GM12892 (cell line): ENCODE measurements around the gene NUB1.

ENCODE experiments used
- POLR2A ChIP-seq: IDR thresholded peaks from 2 replicates; pipeline ENCODE4 v1.6.1; 2011; ENCODE audit warnings: low read depth, low read length, control low read depth
- POLR2AphosphoS5 ChIP-seq: IDR thresholded peaks from 2 replicates; pipeline ENCODE4 v1.6.1; 2011; ENCODE audit warnings: low read depth, low read length, control low read depth

DNA sequence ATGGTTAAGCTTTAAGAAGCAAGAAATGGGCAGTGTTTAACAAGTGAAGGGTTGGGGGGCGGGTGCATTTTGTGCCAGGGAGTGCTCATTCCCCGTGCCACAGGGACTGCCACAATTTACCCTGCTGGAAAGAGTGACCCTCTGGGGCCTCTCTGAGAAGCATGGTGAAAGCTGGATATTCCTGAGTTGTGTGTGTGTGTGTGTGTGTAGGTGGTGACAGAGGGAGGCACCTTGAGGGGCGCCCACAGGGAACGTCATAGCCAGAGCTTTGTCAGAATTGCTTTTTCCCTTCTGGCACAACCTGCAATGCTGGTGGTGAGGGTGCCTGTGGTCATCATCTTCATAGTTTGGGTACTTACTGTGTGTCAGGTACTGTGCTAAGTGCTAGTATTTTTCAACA lies 70.7 kb downstream of the NUB1 start:
- no peak for TF ChIP-seq POLR2A
- TF ChIP-seq POLR2AphosphoS5: no peak
